HepG2 (cell line): ENCODE results near the gene FAM222B. TPM values are rescaled to one million over a fixed set of nuclear protein-coding genes. Genes with fewer than 3 reads are reported as not detected.

ENCODE experiments used
- ELF4 ChIP-seq: sonication (generic); formaldehyde crosslinking; IDR thresholded peaks from 2 replicates; pipeline ENCODE4 v1.5.0; 2020; ENCODE audit warnings: missing genetic modification reagents, mild to moderate bottlenecking, moderate library complexity, borderline replicate concordance
- HES4 ChIP-seq: sonication (generic); formaldehyde crosslinking; IDR thresholded peaks from 2 replicates; pipeline ENCODE4 v1.9.0; 2021; ENCODE audit warnings: mild to moderate bottlenecking, missing genetic modification reagents, borderline replicate concordance
- HOXA3 ChIP-seq: sonication (generic); formaldehyde crosslinking; IDR thresholded peaks from 2 replicates; pipeline ENCODE4 v1.5.0; 2020; ENCODE audit warnings: missing genetic modification reagents
- NFKBIZ ChIP-seq: IDR thresholded peaks from 2 replicates; pipeline ENCODE4 v1.6.1; 2018; ENCODE audit warnings: missing genetic modification reagents, missing compliant biosample characterization
- POLR2AphosphoS5 ChIP-seq: IDR thresholded peaks from 2 replicates; pipeline ENCODE4 v1.6.1; 2012; ENCODE audit warnings: low read depth, low read length
- TAF1 ChIP-seq: sonication (generic); formaldehyde crosslinking; IDR thresholded peaks from 2 replicates; pipeline ENCODE4 v1.4.0; 2020; ENCODE audit warnings: missing genetic modification reagents
- THAP9 ChIP-seq: sonication (generic); formaldehyde crosslinking; IDR thresholded peaks from 2 replicates; pipeline ENCODE4; 2020; ENCODE audit warnings: missing genetic modification reagents, mild to moderate bottlenecking, borderline replicate concordance
- YY1 ChIP-seq: IDR thresholded peaks from 2 replicates; pipeline ENCODE4 v1.6.1; 2011; ENCODE audit warnings: low read length, low read depth, moderate library complexity, mild to moderate bottlenecking; ENCODE audit not compliant: insufficient read depth, insufficient replicate concordance
- ZNF318 ChIP-seq: sonication (generic); formaldehyde crosslinking; IDR thresholded peaks from 2 replicates; pipeline ENCODE4 v1.4.0; 2020; ENCODE audit warnings: mild to moderate bottlenecking, missing genetic modification reagents
- ZNF354B ChIP-seq: sonication (generic); formaldehyde crosslinking; IDR thresholded peaks from 2 replicates; pipeline ENCODE4 v1.8.0; 2022; ENCODE audit warnings: mild to moderate bottlenecking, missing genetic modification reagents
- ZNF414 ChIP-seq: sonication (generic); formaldehyde crosslinking; IDR thresholded peaks from 2 replicates; pipeline ENCODE4 v1.5.0; 2020; ENCODE audit warnings: missing genetic modification reagents
- ZNF776 ChIP-seq: sonication (generic); formaldehyde crosslinking; IDR thresholded peaks from 2 replicates; pipeline ENCODE4 v1.4.0; 2020; ENCODE audit warnings: mild to moderate bottlenecking, missing genetic modification reagents
- polyA plus RNA-seq, 8 experiments: library from polyadenylated mRNA; depleted of rRNA in 3 of 8; stranded (reverse) in 7 of 8; unstranded in 1 of 8; fragments of >200 nt; fragmentation: Illumina TruSeq in 4 of 8; extraction: Trizol in 4 of 8; gene quantifications; 2 replicates each; pipeline versions ENCODE4 v1.2.1 to v1.2.3, GENCODE V29; 2011 to 2016; ENCODE audit warnings: low read depth in 4 of 8, missing spikeins in 1 of 8, mixed read lengths in 1 of 8; ENCODE audit not compliant: insufficient read depth in 1 of 8
- total RNA-seq, 5 experiments: library from RNA; depleted of rRNA; stranded (reverse); fragments of >200 nt; fragmentation: Illumina TruSeq; extraction: Trizol; gene quantifications; 2 replicates each; pipeline ENCODE4 v1.2.3, GENCODE V29; 2016; ENCODE audit warnings: low read depth in 1 of 5
- TF ChIP-seq, protein P1 (sequence below): IDR thresholded peaks from 2 replicates; pipeline ENCODE4 v1.6.1; 2016; ENCODE audit warnings: mild to moderate bottlenecking, missing biosample characterization, missing genetic modification reagents
- TF ChIP-seq, protein P2 (sequence below): IDR thresholded peaks from 2 replicates; pipeline ENCODE4 v1.6.1; 2016; ENCODE audit warnings: missing genetic modification reagents, missing compliant biosample characterization

The FAM222B gene
- total and polyA plus RNA-seq, 2 of the 13 experiments (the other 11 are each of a cell fraction or from before 2014, with no cell fraction given): 3.5 to 7.3 TPM

GRCh38 chr17:28842282-28843012, at the start of gene FAM222B (continued):
- peak; percentile 70 for TF ChIP-seq POLR2AphosphoS5
- no peak for TF ChIP-seq ZNF776
- 0 out of 2 replicates have a peak, but pooled peaks have one; percentile 40 for TF ChIP-seq ZNF414 (CRISPR knock-in tag)
- TF ChIP-seq, protein P1, sequence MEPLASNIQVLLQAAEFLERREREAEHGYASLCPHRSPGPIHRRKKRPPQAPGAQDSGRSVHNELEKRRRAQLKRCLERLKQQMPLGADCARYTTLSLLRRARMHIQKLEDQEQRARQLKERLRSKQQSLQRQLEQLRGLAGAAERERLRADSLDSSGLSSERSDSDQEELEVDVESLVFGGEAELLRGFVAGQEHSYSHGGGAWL (CRISPR knock-in tag): 0 out of 2 replicates have a peak, but pooled peaks have one; percentile 25
- TF ChIP-seq HOXA3: peak; percentile 25; the same call in 1 of the 2 replicates
- TF ChIP-seq YY1: peak; percentile 62
- TF ChIP-seq, protein P2, sequence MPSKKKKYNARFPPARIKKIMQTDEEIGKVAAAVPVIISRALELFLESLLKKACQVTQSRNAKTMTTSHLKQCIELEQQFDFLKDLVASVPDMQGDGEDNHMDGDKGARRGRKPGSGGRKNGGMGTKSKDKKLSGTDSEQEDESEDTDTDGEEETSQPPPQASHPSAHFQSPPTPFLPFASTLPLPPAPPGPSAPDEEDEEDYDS (CRISPR knock-in tag): peak; percentile 66; the same call in 1 of the 2 replicates
- peak; percentile 67 for TF ChIP-seq TAF1 (CRISPR knock-in tag)
- no peak for TF ChIP-seq NFKBIZ (CRISPR knock-in tag)
- TF ChIP-seq ZNF318 (CRISPR knock-in tag): no peak
- peak; percentile 49; the same call in 1 of the 2 replicates for TF ChIP-seq HES4 (CRISPR knock-in tag)
- TF ChIP-seq ELF4 (CRISPR knock-in tag): no peak
- TF ChIP-seq THAP9 (CRISPR knock-in tag): peak; percentile 43; the same call in 1 of the 2 replicates
- no peak for TF ChIP-seq ZNF354B (CRISPR knock-in tag)
